Dermis blood vessel endothelial cell (primary cell): ENCODE results near the gene TRMT2A. TPM values are rescaled to one million over a fixed set of nuclear protein-coding genes. Genes with fewer than 3 reads are reported as not detected.

Source experiments
- DNase-seq: peaks from one replicate; pipeline ENCODE4 v3.0.0; 2010
- total RNA-seq: library from RNA; depleted of rRNA; stranded (reverse); fragments of >200 nt; gene quantifications from 2 replicates; pipeline ENCODE4 v1.2.3, GENCODE V29; 2014

Gene TRMT2A
- total RNA-seq, 1 donor from 2014 or later = 48.8 TPM

DNA sequence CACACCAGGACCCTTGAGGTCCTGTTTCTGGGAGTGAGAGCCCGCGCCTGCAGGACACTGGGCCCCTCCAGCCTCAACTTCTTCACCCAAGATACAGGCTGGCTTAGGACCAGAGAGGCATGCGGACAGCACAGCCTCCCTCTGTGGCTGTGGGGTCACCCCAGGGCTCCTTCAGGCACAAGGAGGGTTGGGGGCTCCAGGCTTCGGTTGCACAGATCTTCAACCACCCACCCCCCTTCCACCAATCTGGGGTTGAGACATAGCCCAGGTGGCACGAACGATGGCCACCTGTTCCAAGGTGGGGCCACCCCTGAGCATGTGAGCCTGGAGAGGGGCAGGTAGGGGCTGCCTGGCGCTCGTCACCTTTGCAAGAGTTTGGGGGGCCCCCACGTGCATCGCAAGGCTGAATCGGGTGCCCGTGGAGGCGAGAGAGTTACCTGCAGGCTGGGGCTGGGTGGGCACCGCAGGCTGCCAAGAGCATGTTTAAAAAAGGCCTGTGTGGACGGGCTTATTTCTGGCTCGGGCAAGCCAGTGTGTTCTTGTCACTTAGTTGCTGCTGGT is 15.7 kb upstream of the TRMT2A start:
- DNase-seq = no peak

DNA sequence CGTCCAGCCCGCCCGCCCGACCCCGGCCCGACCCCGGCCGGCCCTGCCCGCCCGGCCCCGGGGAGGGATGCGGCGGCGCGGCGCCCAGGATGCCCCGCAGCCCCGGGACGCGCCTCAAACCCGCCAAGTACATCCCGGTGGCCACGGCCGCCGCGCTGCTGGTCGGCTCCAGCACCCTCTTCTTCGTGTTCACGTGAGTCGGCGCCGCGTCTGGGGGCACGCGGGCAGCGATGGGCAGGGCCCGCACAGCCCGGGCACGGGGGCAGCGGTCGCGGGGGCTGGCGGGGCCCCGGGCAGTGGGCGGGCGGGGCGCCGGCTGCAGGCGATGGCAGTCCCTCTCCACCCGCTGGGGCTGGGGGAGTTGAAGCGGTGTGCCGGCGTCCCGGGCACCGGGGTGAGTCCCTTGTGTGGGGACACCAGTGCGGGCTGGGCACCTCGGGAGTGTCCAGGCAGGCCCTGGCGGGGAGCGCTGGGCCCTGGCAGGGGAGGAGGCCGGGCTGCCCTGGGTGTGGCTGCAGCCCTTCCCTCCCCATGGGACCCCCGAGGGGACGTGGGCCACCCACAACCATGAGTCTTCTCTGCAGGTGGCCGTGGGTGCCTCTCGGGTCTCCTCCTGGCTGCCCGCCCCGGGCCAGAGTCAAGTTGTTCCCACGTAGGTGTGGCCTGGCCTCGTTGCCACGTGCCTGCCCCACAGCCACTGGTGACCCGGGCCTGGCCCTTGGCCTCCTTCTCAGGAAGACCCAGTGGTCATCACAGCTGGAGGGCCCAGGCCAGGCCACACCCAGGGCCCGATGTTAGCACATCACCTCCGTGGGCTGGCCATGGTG is 15.0 kb upstream of the TRMT2A start:
- DNase-seq = peak; percentile 30

DNA sequence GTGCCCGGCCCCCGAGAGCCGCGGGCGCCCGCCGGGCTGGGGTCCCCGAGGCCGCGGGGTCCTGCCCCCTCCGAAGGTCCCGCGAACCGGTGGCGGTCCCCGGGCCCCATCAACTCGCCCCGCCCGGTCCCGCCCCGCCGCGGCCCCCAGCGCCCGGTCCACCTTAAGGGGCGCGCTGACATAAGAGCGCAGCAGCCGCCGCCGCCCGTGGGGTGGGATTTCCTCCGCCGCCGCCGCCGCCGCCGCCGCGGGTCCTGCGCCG is 14.5 kb upstream of the TRMT2A start, which contains the start of gene ZDHHC8:
Gene ZDHHC8, plus strand, starts transcription at position 208 of the 262 bp plus-strand sequence. CDS start 144 bp downstream, outside the sequence.
- DNase-seq = peak; percentile 49

DNA sequence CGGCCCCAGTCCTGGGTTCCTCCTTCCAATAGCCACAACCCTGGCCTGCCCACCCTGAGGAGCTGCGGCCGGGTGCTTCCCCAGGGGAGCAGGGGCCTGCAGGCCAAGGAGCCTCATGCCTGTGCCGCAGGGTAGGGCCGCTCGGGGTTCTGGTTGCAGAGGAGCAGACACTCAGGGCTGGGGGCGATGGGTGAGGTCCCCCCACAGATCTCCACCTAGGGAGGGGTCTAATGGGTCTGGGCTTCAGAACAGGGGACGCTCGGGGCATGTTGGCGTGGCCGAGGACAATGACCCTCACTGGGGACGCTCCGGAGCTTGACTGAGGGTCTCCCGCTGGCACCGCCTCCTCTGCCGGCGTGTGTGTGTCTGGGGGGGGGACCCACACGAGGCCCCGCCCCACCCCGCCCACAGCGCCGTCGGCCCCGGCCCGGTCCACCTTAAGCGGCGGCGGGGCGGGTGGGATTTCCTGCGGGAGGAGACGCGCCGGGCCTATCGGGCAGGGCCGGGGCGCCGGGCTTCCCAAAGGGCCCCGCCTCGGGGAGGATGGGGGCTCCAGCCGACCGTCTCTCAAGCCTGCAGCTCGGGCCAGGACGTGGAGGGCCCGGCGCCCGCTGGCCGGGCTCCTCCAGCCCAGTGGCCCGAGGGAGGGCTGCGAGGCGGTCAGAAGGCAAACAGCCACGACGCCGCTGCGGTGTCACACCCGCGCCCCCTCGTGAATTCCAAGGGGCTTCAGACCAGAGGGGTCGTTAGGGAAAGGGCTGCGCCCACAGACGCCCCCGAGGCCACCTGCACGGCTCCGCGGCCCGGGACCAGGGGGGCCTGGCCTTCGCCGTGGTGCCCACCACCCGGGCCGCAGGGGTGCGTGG is 13.9 kb upstream of the TRMT2A start:
- peak; percentile 80 for DNase-seq

DNA sequence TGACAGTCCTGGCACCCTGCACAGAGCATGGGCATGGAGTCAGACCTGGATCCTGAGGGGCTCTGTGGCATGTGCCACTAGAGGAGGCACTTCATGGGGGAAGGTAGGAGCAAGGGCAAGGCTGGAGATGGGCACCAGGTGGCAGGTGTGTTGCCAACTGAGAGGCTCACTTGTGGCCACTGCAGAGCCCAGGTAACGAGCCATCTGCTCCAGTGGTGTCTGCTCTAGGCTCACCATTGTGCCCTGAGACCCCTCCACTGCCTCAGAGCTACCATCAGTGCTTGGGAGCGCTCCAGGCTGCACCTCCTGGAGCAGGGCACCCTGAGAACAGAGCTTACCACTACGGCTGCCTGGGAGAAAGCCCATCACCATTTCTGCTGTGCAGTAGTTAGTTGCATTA is 13.3 kb upstream of the TRMT2A start:
- no peak for DNase-seq

DNA sequence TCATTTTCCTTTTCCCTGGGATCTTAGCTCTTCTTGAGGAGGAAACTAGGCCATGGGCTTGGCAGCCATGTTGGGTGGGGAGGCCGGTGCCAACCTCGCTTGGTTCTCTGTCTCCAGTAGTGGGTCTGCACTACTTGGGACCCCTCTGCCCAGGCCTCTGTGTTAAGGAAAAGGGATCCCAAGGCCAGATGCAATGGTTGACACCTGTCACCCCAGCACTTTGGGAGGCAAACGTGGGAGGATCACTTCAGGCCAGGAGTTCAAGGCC is 12.7 kb upstream of the TRMT2A start:
- no peak for DNase-seq

DNA sequence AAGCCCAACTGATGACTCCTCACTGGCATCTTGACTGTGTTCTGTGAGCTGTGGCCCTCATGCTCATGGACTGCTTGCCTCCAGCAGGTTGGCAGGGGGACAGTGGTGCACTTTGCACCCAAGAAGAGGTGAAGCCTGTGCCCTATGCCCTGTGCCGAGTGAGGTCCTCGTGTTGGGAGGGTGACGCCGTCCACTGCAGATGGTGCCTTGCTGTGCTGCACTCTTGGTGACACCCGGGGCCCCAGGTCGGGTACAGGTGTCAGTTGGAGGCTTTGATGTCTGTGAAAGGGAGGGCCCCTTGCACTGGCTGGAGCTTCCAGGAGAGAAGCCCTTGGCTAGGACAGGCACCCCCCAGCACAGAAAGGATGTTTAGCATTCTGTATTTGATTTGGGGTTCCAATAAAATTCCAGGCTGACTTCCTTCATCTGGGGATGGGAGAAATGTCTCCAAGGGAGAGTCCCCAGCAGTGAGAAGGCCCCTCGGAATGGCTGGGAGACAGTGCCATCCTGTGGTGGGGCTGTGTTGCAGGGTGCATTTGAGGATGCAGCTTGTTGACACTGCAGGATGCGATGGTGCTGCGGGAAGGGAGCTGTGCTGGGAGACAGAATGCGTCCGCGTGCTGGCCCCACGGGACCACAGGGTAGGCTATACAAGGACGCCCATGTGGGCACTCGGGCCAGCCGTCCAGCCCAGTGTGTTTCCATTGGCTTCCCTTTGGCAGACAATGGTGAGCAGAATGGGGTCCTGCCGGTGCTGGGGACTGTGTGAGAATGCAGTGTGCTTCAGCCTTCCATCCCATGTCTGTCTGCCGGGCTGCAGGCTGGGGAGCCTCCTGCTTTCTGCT is 12.1 kb upstream of the TRMT2A start:
- peak; percentile 74 for DNase-seq

DNA sequence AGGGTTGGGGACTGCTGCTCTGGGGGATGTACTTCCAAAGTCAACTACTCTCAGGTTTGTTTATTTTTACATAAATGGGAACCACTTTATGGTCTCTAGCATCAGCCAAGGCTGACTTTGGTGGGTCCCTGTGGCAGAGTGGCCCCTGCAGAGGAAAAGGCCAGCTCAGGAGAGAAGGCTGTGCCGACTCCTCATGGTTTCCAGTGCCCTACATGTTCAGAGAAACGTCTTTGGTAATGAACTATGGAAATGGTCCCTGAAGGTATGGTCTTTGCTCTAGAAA is 11.5 kb upstream of the TRMT2A start:
- no peak for DNase-seq

DNA sequence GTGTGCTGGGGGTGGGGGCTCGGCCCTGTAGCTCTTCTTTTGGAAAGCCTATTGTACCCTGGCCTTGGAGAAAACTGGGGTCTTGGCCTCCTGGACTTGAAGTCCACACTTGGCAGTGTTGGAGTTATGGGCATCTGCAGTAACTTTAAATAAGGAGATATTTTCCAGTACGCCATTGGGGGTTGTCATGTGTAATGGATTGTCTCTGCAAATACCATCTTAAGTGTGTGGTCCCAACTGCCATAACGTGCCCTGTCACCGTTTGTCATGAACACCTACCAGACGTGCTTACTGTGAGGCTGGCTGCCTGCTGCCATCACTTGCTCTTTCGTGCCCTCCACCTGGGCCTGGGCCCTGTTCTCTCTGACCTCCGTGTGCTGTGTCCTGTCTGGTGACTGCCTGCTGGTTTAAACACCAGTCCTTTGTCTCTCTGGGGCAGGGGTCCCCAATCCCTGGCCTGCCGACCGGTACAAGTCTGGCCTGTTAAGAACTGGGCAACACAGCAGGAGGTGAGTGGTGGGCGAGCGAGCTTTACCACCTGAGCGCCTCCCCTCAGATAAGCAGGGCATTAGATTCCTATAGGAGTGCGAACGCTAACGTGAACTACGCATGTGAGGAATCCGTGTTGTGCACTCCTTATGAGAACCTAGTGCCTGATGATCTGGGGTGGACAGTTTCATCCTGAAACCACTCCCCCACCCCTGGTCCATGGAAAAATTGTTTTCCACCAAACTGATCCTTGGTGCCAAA is 11.0 kb upstream of the TRMT2A start:
- no peak for DNase-seq

DNA sequence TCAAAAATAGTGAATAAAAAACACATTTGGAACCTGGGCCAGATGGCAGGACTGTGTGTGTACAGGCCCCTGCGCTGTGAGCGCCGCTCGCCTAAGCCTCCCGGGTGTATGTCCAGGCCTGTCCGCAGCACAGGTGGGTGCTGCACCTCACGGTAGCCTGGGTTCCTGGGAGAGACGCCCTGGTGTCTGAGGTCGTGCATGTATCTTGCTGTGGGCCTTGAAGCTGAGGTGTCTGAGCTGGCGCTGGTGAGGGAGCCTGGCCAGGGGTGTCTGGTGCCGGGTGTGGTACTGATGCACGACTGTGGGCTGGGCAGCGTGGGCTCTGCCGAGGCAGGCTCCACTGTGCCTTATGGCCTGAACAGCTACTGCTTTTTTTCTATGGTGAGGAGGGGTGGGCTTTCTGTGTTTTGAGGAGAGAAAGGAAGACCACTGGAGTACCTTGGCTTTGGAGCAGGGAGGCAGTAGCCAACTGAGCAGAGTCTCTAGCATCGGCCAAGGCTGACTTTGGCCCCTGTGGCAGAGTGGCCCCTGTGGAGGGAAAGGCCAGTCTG is 10.4 kb upstream of the TRMT2A start:
- DNase-seq = no peak

DNA sequence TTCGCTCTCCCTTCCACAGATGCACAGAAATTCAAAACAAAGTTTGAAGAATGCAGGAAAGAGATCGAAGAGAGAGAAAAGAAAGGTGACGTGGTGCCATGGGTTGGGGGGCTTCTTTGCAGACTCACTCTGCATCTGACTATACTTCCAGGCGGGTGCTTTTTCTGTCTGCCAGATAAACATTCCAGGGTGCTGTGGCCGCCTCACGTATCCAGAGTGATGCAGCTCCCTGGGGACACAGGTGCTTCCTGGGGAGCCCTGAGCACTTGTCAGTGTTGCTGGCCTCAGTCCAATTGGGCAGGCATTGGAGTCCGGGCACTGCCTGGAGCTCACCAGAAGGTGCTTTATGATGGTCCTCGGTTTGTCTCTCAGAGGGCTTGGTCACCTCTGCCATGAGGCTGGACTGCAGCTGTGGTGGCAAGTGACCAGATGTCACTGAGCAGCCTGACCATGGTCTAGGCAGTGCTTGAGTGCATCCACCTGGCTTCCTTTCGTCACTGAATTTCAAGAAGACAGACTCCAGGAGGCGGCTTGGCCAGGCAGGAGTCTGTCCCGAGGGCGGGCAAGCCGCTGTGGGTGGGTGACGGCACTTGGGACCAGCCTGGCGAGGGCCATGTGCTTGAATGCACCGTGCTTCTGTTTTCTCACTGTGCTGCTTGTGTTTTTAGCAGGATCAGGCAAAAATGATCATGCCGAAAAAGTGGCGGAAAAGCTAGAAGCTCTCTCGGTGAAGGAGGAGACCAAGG is 9.4 kb upstream of the TRMT2A start:
- DNase-seq = peak; percentile 24

DNA sequence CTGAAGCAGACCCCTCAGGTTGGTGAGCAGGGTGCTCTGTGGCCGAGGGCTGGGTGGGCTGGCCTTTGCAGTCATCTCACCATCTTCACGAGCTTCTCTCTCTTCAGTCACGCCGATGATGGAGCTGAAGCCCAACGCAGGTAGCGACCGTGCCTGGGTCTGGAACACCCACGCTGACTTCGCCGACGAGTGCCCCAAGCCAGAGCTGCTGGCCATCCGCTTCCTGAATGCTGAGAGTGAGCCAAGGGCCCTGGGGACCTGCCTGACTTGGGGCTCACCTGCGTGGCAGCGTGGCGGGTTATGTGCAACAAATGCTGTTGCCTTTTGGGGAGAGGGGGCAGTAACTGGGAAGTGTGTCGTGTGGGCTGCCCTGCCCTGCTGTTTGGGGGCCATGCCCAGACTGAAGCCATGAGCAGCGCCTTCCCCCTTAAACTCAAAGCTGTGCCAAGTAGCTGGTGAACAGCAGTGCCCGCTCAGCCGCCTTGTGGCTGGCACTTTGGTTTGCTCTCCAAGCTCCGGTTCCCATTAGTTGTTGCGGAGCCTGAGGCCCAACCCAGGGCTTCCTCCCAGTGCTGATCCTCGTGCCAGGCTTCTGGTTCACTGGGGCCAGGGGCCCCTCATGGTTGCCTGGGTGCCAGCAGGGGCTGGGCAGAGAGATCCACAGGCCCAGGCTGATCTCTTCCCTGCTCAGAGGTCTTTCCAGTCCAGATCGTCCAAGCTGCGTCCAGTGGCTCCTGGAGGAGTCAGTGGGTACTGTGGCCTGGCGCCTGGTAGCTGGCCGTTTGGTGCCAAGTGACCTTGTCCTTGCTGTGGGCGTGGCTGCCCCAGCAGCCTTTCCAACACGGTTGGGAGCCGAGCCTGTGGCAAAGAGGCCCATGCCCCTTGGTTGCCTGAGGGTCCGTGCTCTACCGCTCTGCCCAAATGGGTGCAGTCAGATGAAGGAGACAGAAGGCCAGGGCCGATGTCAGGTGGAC is 8.5 kb upstream of the TRMT2A start:
- DNase-seq = no peak

DNA sequence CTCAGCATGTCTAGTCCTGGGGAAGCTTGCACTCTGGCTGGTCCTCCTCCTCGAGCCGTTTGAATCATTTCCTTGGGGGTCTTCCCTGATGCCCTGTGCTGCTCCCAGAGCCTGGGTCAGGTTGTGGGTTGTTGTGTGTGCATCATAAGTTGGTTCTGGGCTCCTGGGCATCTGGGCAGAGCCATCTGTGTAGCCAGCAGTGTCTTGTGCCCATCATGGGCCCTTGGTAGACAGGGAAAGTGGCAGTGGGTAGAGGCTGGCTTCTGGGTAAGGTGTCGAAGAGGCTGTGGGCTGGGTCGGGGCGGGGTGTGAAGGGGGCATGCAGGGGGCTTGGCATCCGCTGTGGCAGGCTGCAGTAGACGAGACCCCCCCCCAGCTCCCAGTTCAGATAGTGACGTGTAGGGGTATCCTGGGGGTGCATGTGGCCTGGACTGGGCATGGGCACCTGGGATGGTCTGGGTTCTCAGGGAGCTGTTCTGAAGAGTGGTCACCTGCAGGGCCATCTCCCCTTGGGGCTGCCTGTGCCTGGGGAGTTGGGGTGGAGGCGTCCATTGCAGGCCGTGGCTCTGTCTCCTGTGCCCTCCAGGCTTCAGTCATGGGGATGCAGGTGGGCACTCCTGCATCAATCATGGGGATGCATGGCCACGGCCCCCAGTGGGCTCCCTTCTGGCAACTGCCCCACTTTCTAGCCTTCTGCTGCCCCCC is 7.2 kb upstream of the TRMT2A start:
- no peak for DNase-seq

DNA sequence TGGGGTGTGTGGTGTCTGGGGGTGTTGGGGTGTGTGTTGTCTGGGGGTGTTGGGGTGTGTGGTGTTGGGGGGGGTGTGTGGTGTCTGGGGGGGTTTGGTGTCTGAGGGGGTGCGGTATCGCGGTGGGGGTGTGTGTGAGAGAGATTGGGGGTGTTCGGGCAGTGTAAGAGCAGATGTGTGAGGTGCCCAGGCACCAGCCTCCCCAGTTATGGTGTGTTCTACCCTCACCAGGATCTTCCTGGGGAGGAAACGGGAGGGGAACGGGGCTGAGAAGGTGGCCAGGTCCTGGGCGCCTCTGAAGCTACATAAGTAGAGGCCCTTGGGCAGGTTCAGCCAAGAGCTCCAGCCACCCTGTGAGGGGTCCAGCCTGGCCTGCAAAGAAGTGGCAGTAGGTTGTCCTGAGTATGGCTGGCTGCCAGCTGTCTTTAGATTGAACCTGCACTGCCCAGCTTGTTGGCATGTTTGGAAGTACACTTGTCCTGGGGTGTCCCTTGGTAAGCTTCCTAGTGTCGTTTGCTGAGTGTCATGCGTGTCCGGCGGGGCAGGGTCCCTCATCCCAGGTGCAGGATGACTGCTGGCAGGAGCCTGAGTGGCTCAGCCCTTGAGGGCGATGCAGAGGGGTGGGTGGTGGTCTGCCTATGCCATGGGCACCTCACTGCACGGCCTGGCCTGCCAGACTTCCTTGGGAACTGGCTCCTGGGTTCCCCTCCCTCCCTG is 6.5 kb upstream of the TRMT2A start:
- DNase-seq = no peak

DNA sequence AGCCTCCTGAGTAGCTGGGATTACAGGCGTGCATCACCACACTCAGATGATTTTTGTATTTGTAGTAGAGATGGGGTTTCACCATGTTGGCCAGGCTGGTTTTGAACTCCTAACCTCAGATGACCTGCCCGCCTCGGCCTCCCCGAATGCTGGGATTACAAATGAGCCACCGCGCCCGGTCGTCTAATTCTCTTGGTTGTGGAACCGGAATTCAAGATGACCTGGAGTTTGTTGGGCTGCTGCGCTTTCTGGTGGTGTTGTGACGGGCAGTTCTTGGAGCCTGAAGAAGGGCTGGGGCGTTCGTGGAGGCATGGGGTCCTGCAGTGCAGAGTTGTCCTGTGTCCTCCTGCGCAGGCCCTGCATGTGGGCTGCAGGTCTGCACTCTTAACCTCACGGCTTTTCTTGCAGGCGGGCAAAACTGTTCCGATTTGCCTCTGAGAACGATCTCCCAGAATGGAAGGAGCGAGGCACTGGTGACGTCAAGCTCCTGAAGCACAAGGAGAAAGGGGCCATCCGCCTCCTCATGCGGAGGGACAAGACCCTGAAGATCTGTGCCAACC is 4.9 kb upstream of the TRMT2A start:
- no peak for DNase-seq

DNA sequence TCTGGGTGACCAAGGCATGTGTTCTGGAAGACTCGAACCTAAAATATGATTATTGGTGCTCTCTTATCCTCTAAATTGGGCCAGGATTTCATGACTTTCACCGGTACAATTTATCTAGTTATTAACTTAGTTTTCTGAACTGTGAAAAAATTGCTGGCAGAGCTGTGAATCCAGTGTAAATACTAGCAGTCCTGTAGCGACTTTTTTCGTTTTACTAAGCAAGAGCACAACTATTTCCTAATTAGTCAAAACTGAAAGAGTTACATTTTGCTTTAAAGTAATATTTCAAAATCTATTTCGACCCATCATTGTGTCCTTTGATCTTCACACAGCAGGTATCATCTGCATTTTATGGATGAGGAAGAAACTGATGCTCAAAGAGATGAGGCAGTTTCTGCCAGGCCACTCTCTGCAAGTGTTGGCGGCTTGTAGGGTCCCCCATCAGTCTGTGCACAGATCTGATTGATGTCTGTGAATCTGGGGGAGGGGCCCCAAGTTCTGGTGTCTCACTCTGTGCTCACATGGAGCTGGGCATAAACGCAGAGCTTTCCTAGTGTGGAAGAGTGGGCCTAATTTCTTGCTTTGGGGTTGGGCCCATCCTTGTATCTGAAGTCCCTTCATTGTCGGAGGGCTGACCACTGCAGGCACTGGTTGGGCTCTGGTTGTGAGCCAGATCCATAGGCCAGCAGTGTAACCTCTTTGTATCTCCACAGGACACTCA is 1.4 kb upstream of the TRMT2A start:
- no peak for DNase-seq

DNA sequence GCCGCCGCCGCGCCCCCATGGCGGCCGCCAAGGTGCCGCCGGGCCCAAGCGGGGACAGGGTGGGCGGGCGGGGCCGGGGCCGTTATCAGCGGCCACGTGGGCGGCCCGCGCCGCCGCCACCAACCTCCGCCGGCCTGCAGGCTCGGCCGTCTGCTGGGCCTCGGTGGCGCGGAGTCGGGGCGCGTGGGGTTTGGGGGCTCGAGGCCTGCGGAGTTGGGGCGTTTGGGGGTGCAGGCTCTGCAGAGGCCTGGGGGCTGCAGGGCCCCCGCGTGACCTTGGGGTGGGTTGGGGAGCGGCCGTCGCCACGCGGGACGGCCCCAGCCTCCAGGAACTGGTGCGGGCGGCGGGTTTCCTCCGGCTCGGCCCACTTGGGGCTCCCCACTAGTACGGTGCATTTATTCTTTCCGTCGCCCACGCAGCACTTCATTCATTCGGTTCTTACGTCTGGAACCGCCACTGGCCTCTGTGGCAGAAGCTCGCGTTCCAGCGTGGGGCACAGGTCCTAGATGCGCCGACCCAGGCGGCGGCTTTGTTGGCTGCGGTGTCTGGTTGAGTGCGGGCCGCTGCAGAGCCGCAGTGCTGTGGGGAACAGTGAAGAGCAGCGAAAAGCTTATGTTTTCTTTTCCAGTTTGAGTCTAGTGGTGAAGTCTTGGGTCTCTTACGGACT is 740 bp upstream of the TRMT2A start:
- DNase-seq = peak; percentile 42
